HepG2 (cell line): ENCODE results near the gene TUBB. TPM values are rescaled to one million over a fixed set of nuclear protein-coding genes. Genes with fewer than 3 reads are reported as not detected.

Source experiments
- BRCA1 ChIP-seq: sonication (generic); formaldehyde crosslinking; IDR thresholded peaks from 2 replicates; pipeline ENCODE4 v1.4.0; 2020; ENCODE audit warnings: missing genetic modification reagents
- BRD4 ChIP-seq: sonication (generic); formaldehyde crosslinking; IDR thresholded peaks from 2 replicates; pipeline ENCODE4 v1.4.0; 2020; ENCODE audit warnings: missing genetic modification reagents
- CHD2 ChIP-seq: IDR thresholded peaks from 2 replicates; pipeline ENCODE4 v1.6.1; 2011; ENCODE audit warnings: low read depth, low read length, improper control_type of control experiment
- FLYWCH1 ChIP-seq: sonication (generic); formaldehyde crosslinking; IDR thresholded peaks from 2 replicates; pipeline ENCODE4 v1.8.1; 2023; ENCODE audit warnings: mild to moderate bottlenecking, missing genetic modification reagents
- HIVEP1 ChIP-seq: sonication (generic); formaldehyde crosslinking; IDR thresholded peaks from 2 replicates; pipeline ENCODE4 v1.4.0; 2020; ENCODE audit warnings: mild to moderate bottlenecking, missing genetic modification reagents
- HMG20A ChIP-seq: IDR thresholded peaks from 2 replicates; pipeline ENCODE4 v1.6.1; 2016; ENCODE audit warnings: borderline replicate concordance
- HMG20B ChIP-seq: conservative IDR thresholded peaks from 2 replicates; pipeline ENCODE4 v1.6.1; 2016; ENCODE audit warnings: missing genetic modification reagents, missing compliant biosample characterization
- NFKB2 ChIP-seq: sonication (generic); formaldehyde crosslinking; IDR thresholded peaks from 2 replicates; pipeline ENCODE4 v1.4.0; 2020; ENCODE audit warnings: missing genetic modification reagents, borderline replicate concordance
- NR0B2 ChIP-seq: sonication (generic); formaldehyde crosslinking; IDR thresholded peaks from 2 replicates; pipeline ENCODE4 v1.4.0; 2020; ENCODE audit warnings: mild to moderate bottlenecking, missing genetic modification reagents
- RFX1 ChIP-seq: fragments of 450-650 bp; IDR thresholded peaks from 2 replicates; pipeline ENCODE4 v1.6.1; 2017
- SIN3B ChIP-seq: fragments of 150-350 bp; IDR thresholded peaks from 2 replicates; pipeline ENCODE4 v1.6.1; 2014; ENCODE audit warnings: low read length
- SMC3 ChIP-seq: IDR thresholded peaks from 2 replicates; pipeline ENCODE4 v1.6.1; 2011; ENCODE audit warnings: low read length, improper control_type of control experiment
- TARDBP ChIP-seq: sonication (generic); formaldehyde crosslinking; IDR thresholded peaks from 2 replicates; pipeline ENCODE4 v1.8.0; 2022; ENCODE audit warnings: mild to moderate bottlenecking, missing genetic modification reagents
- TFAP4 ChIP-seq: sonication (generic); IDR thresholded peaks from 2 replicates; pipeline ENCODE4 v1.6.1; 2016; ENCODE audit warnings: low read depth, borderline replicate concordance
- YY1 ChIP-seq: IDR thresholded peaks from 2 replicates; pipeline ENCODE4 v1.6.1; 2011; ENCODE audit warnings: low read length, low read depth, moderate library complexity, mild to moderate bottlenecking; ENCODE audit not compliant: insufficient read depth, insufficient replicate concordance
- ZNF180 ChIP-seq: sonication (generic); formaldehyde crosslinking; IDR thresholded peaks from 2 replicates; pipeline ENCODE4 v1.4.0; 2020; ENCODE audit warnings: low read depth, missing genetic modification reagents, borderline replicate concordance
- ZNF256 ChIP-seq: sonication (generic); formaldehyde crosslinking; conservative IDR thresholded peaks from 2 replicates; pipeline ENCODE4 v1.4.0; 2020; ENCODE audit warnings: missing genetic modification reagents
- ZNF672 ChIP-seq: sonication (generic); formaldehyde crosslinking; IDR thresholded peaks from 2 replicates; pipeline ENCODE4 v1.8.1; 2022; ENCODE audit warnings: missing genetic modification reagents
- ZNF816 ChIP-seq: sonication (generic); formaldehyde crosslinking; IDR thresholded peaks from 2 replicates; pipeline ENCODE4 v1.8.0; 2022; ENCODE audit warnings: missing genetic modification reagents, mild to moderate bottlenecking, borderline replicate concordance
- polyA plus RNA-seq, 8 experiments: library from polyadenylated mRNA; depleted of rRNA in 3 of 8; stranded (reverse) in 7 of 8; unstranded in 1 of 8; fragments of >200 nt; fragmentation: Illumina TruSeq in 4 of 8; extraction: Trizol in 4 of 8; gene quantifications; 2 replicates each; pipeline versions ENCODE4 v1.2.1 to v1.2.3, GENCODE V29; 2011 to 2016; ENCODE audit warnings: low read depth in 4 of 8, missing spikeins in 1 of 8, mixed read lengths in 1 of 8; ENCODE audit not compliant: insufficient read depth in 1 of 8
- total RNA-seq, 5 experiments: library from RNA; depleted of rRNA; stranded (reverse); fragments of >200 nt; fragmentation: Illumina TruSeq; extraction: Trizol; gene quantifications; 2 replicates each; pipeline ENCODE4 v1.2.3, GENCODE V29; 2016; ENCODE audit warnings: low read depth in 1 of 5
- TF ChIP-seq, protein P1 (sequence below): sonication (generic); formaldehyde crosslinking; conservative IDR thresholded peaks from 2 replicates; pipeline ENCODE4 v1.4.0; 2020; ENCODE audit warnings: missing genetic modification reagents
- TF ChIP-seq, protein P2 (sequence below): sonication (generic); formaldehyde crosslinking; IDR thresholded peaks from 2 replicates; pipeline ENCODE4 v1.5.0; 2020; ENCODE audit warnings: missing genetic modification reagents
- TF ChIP-seq, protein P3 (sequence below): sonication (generic); formaldehyde crosslinking; IDR thresholded peaks from 2 replicates; pipeline ENCODE4 v1.4.0; 2020; ENCODE audit warnings: missing genetic modification reagents, borderline replicate concordance
- TF ChIP-seq, protein P4 (sequence below): sonication (generic); formaldehyde crosslinking; IDR thresholded peaks from 2 replicates; pipeline ENCODE4 v1.5.1; 2020; ENCODE audit warnings: missing genetic modification reagents, mild to moderate bottlenecking, borderline replicate concordance

The TUBB gene
- total and polyA plus RNA-seq, 2 of the 13 experiments (the other 11 are each of a cell fraction or from before 2014, with no cell fraction given) = 911 to 1,163 TPM

- TF ChIP-seq, protein P1, sequence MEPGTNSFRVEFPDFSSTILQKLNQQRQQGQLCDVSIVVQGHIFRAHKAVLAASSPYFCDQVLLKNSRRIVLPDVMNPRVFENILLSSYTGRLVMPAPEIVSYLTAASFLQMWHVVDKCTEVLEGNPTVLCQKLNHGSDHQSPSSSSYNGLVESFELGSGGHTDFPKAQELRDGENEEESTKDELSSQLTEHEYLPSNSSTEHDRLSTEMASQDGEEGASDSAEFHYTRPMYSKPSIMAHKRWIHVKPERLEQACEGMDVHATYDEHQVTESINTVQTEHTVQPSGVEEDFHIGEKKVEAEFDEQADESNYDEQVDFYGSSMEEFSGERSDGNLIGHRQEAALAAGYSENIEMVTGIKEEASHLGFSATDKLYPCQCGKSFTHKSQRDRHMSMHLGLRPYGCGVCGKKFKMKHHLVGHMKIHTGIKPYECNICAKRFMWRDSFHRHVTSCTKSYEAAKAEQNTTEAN (CRISPR knock-in tag) = peak; percentile 87
- TF ChIP-seq, protein P2, sequence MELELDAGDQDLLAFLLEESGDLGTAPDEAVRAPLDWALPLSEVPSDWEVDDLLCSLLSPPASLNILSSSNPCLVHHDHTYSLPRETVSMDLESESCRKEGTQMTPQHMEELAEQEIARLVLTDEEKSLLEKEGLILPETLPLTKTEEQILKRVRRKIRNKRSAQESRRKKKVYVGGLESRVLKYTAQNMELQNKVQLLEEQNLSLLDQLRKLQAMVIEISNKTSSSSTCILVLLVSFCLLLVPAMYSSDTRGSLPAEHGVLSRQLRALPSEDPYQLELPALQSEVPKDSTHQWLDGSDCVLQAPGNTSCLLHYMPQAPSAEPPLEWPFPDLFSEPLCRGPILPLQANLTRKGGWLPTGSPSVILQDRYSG (CRISPR knock-in tag) = no peak
- no peak for TF ChIP-seq ZNF180 (CRISPR knock-in tag)
- TF ChIP-seq TFAP4 = peak; percentile 97
- TF ChIP-seq TARDBP (CRISPR knock-in tag) = peak; percentile 99
- TF ChIP-seq SMC3 = no peak
- TF ChIP-seq HMG20A (CRISPR knock-in tag) = peak; percentile 64; the same call in 1 of the 2 replicates
- 0 out of 2 replicates have a peak, but pooled peaks have one; percentile 20 for TF ChIP-seq ZNF256 (CRISPR knock-in tag)
- TF ChIP-seq, protein P3, sequence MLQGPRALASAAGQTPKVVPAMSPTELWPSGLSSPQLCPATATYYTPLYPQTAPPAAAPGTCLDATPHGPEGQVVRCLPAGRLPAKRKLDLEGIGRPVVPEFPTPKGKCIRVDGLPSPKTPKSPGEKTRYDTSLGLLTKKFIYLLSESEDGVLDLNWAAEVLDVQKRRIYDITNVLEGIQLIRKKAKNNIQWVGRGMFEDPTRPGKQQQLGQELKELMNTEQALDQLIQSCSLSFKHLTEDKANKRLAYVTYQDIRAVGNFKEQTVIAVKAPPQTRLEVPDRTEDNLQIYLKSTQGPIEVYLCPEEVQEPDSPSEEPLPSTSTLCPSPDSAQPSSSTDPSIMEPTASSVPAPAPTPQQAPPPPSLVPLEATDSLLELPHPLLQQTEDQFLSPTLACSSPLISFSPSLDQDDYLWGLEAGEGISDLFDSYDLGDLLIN (CRISPR knock-in tag) = peak; percentile 99; the same call in 1 of the 2 replicates
- peak; percentile 57; the same call in 1 of the 2 replicates for TF ChIP-seq NR0B2
- TF ChIP-seq HMG20B = peak; percentile 39; the same call in 1 of the 2 replicates
- peak; percentile 98 for TF ChIP-seq BRD4 (CRISPR knock-in tag)
- peak; percentile 98 for TF ChIP-seq ZNF816 (CRISPR knock-in tag)
- TF ChIP-seq CHD2 = peak; percentile 78
- TF ChIP-seq, protein P4, sequence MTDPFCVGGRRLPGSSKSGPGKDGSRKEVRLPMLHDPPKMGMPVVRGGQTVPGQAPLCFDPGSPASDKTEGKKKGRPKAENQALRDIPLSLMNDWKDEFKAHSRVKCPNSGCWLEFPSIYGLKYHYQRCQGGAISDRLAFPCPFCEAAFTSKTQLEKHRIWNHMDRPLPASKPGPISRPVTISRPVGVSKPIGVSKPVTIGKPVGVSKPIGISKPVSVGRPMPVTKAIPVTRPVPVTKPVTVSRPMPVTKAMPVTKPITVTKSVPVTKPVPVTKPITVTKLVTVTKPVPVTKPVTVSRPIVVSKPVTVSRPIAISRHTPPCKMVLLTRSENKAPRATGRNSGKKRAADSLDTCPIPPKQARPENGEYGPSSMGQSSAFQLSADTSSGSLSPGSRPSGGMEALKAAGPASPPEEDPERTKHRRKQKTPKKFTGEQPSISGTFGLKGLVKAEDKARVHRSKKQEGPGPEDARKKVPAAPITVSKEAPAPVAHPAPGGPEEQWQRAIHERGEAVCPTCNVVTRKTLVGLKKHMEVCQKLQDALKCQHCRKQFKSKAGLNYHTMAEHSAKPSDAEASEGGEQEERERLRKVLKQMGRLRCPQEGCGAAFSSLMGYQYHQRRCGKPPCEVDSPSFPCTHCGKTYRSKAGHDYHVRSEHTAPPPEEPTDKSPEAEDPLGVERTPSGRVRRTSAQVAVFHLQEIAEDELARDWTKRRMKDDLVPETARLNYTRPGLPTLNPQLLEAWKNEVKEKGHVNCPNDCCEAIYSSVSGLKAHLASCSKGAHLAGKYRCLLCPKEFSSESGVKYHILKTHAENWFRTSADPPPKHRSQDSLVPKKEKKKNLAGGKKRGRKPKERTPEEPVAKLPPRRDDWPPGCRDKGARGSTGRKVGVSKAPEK (CRISPR knock-in tag) = no peak
- TF ChIP-seq FLYWCH1 (CRISPR knock-in tag) = no peak; the same call in none of the 2 replicates
- TF ChIP-seq NFKB2 (CRISPR knock-in tag) = peak; percentile 88
- TF ChIP-seq SIN3B = peak; percentile 86
- TF ChIP-seq HIVEP1 (CRISPR knock-in tag) = peak; percentile 88
- TF ChIP-seq ZNF672 (CRISPR knock-in tag) = 0 out of 2 replicates have a peak, but pooled peaks have one; percentile 53
- TF ChIP-seq RFX1 = no peak
- TF ChIP-seq YY1 = peak; percentile 94
- peak; percentile 14; the same call in 1 of the 2 replicates for TF ChIP-seq BRCA1 (CRISPR knock-in tag)
Observed at GRCh38 chr6:30717129-30717844, 2.9 kb upstream of the TUBB start, which contains the start of gene MDC1 (continued).
